LNCAP (cell line): ENCODE measurements around the gene STX5.

Source experiments
- CTCF ChIP-seq: fragments of 450-650 bp; IDR thresholded peaks from 2 replicates; pipeline ENCODE4 v1.5.1; 2017; ENCODE audit warnings: mild to moderate bottlenecking

STX5 gene

DNA sequence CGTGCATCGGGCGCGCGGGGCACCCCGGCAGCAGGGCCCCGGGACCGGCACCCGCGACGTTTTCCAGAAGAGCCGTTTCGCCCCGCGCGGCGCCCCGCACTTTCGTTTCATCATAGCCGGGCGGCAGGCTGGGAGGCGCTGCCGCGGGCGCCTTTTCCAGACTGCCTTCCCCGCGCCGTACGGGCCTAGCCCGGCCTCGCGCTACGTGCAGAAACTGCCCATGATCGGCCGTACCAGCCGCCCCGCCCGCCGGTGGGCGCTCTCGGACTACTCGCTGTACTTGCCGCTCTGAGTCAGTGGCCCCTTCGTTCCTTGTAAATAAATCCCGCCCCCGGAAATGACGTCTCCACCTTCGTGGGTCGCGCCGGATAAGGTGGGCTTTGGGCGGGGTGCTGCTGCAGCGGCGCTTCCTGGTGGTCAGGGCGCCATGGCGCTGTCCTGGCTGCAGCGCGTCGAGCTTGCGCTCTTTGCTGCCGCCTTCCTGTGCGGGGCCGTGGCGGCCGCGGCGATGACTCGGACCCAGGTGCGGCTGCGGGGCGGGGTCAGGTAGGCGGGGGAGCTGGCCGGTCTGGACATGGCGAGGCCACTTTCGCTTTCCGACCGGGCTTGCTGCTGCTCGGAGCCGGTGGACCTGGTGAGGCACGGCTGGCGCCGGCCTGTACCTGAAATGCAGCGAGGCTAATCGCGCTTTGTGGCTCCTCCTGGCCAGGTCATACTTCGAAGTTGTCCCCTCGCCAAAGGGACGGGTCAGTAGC lies 44.7 kb downstream of the STX5 start, which contains the start of gene TMEM179B:
Gene TMEM179B (plus strand): TSS at position 398 of the 755 bp plus-strand sequence. CDS start 30 bp downstream, at position 428.
- TF ChIP-seq CTCF = no peak

GRCh38 chr11:62786318-62787004 lies 45.4 kb downstream of the STX5 start:
- TF ChIP-seq CTCF = peak; percentile 95

GRCh38 chr11:62782753-62783152 lies 49.1 kb downstream of the STX5 start:
- TF ChIP-seq CTCF = no peak

DNA sequence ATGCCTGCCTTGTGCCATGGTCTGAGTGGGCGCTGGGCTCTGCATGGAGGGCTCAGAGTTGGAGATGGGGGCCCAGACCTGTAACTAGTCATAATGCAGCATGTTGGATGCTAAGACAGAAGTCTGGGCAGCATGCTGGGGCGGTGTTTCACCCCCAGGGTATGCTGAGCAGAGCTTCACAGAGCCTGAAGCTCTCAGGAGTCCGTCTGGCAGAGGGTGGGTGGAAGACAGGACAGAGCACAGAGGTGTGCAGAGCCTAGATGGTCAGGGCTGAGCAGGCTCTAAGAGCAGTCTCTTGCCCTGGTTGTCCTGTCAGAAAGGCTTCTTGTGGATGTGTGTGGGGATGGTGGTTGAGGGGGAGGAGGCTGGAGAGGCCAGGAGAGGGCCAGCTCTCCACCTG lies 53.4 kb downstream of the STX5 start:
- no peak for TF ChIP-seq CTCF

DNA sequence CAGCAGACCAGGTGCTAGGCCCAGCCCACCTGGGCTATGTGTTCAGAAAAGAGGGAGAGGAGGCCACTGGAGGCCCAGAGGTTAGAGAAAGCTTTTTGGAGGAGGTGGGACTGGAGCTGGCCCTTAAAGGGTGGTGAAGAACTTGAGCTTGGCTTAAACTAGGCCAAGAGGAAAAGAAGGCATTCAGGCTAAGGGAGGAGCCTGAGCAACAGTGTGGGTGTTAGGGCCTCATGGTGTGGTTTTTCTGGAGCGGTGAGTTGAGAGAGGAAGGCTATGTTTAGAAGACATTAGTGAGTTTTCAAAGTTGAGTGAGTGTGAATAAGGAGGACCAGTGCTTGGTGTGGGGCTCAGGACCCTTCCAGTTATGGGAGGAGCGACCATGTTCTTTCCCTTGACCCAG lies 54.5 kb downstream of the STX5 start:
- no peak for TF ChIP-seq CTCF

DNA sequence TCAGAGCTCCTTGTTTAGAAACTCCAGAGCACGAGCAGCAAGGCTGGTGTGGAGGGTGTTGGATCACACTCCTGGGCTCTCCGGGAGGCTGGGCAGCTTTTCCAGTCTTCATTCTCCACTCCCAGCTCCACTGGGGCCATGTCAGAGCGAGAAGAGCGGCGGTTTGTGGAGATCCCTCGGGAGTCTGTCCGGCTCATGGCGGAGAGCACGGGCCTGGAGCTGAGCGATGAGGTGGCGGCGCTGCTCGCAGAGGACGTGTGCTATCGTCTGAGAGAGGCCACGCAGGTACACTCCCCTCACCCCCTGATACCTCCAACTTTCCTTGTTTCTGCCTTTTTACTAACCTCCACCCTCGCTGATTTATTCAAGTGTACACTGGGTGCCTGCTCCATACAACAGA lies 56.2 kb downstream of the STX5 start:
- TF ChIP-seq CTCF = no peak

DNA sequence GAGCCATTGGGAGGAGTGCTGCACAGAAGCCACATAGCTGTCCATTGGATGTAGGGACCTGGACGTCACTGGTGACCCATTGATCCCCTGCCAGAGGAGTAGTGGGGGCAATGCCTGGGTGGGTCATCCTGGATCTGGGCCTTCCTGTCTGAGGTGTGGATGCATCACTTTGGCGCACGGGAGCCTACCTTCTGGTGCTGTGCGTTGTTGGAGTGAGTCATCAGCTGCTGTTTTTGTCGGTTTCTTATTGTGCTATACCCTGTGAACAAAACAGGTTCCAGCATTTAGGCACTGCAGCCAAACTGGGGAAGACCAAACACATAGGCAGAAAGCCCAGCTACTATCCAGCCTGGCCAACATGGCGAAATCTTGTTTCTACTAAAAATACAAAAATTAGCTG lies 57.4 kb downstream of the STX5 start:
- no peak for TF ChIP-seq CTCF
